GM18861 (cell line): ENCODE data around the gene CACNA2D1.

Experiments
- ATAC-seq: cut with Tn5 transposase; IDR thresholded peaks from one replicate; pipeline ENCODE4 v1.9.1; 2021; ENCODE audit not compliant: unreplicated experiment

CACNA2D1 gene

DNA sequence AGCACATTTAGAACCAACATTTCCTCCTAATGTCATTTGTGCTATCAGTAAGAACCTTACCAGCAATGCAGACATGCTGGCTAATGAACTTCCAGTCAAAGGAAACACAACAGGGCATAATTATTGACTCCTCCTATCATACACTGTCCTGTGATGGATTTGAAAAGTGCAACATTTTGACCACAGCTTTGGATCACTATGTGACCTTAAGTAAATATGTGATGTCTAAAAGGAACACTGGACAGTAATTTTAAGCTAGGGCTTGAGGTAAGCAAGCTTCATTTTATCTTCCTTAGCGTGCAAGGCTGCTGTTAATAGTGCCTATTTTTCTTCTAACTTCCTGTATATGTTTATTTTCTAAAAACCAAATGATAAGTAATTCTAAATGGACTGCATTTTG, 433.2 kb downstream of the CACNA2D1 start:
- ATAC-seq: no peak

DNA sequence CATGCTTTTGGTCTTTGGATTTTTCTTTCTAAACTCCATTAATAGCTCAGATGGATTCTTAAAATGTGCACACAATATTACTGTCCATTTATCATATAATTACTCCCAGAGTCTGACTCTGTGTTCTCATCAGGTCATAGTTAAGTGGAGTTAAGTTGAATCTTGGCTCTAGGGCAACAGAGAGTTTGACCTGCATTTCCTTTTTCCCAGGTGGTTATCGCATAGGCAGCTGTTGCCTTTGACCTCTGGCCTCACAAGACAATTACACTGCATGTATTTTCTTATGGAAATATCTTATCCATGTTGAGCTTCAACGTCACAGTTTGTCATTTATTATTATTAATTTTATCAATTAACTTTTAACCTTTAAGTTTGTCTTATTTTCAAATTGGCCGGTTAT, 436.3 kb downstream of the CACNA2D1 start:
- ATAC-seq: no peak

DNA sequence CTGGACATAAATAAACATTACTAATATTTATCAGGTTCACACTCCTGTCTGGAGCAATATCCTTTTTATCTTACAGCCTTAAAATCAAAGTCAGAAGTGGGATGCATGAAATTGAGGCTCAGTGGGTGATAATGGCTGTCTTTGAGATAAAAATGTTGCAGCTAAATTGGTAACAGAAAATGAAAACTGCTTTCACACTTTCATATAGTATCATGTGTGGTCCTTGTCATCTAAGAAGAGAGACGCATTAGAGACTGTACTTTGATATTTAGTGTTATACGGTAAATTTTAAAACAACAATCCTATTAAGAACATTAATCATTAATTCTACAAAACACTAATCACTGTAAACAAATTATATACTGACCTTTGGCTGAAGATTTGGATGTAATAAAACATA, 438.5 kb downstream of the CACNA2D1 start:
- no peak for ATAC-seq

GRCh38 chr7:81993186-81993585, 450.4 kb downstream of the CACNA2D1 start:
- ATAC-seq: no peak

DNA sequence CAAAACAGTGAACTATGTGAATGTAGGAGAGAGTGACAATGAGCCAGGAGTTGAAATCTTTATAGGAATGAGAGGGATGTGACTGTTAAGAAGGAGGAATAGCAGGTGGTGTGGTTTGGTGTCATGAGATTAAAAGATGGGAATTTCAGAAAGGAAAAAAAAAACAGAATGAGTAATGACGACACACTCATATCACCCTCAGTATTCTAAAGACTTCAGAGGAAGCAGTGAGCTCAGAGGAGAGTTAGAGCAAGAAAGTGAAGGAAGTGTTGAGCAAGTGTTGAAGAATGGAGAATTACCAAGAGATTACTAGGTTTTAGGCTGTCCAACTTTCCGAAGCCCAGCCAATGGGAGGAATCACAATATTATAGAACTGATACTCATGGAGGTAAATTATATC, 453.2 kb downstream of the CACNA2D1 start:
- no peak for ATAC-seq

- no peak for ATAC-seq
Observed at GRCh38 chr7:81986723-81987470, 456.7 kb downstream of the CACNA2D1 start.

DNA sequence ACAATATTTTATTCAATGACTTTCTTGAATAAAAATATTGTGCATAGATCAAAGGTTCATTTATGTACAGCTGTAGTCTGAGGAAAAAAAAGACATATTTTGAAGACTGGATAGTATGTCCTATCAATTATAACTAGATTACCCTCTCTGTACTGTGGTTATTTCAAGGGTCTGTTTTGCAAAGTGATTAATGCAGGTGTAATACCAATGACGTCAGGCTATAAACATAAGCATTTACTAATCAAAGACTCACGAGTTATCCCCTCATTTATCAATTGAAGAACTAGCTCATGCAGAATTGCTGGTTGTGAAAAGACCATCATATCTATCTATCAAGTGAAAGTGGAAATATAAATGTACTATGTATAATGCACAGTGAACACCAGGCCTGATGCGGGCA, 460.2 kb downstream of the CACNA2D1 start:
- no peak for ATAC-seq

GRCh38 chr7:81973117-81973516, 470.5 kb downstream of the CACNA2D1 start:
- no peak for ATAC-seq

GRCh38 chr7:81960026-81960425, 483.6 kb downstream of the CACNA2D1 start:
- no peak for ATAC-seq

DNA sequence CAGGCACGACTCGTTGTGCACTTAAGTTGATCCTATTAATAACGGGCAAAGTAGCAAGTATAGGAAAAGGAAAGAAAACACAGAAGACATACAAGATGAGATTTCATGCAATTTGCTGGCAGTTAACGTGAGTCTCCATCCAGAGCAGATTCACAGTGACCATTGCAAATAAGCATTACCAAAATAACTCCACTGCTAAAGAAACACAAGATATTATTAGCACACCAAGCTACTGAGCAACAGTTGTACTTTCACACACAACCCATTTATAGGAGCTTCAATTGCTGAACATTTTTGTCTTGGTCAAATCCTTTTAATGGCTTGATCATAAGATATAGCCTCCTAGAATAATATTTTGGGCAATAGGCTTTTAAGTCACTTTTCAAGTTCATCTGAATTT, 486.1 kb downstream of the CACNA2D1 start:
- ATAC-seq: no peak

GRCh38 chr7:81956520-81956919, 487.1 kb downstream of the CACNA2D1 start:
- ATAC-seq: no peak

- ATAC-seq: no peak
Observed at GRCh38 chr7:81949306-81949705, 494.3 kb downstream of the CACNA2D1 start.

- ATAC-seq: no peak
Observed at GRCh38 chr7:81944058-81944457, 499.5 kb downstream of the CACNA2D1 start.

- ATAC-seq: no peak
Observed at GRCh38 chr7:81937091-81937490, 506.5 kb downstream of the CACNA2D1 start.

DNA sequence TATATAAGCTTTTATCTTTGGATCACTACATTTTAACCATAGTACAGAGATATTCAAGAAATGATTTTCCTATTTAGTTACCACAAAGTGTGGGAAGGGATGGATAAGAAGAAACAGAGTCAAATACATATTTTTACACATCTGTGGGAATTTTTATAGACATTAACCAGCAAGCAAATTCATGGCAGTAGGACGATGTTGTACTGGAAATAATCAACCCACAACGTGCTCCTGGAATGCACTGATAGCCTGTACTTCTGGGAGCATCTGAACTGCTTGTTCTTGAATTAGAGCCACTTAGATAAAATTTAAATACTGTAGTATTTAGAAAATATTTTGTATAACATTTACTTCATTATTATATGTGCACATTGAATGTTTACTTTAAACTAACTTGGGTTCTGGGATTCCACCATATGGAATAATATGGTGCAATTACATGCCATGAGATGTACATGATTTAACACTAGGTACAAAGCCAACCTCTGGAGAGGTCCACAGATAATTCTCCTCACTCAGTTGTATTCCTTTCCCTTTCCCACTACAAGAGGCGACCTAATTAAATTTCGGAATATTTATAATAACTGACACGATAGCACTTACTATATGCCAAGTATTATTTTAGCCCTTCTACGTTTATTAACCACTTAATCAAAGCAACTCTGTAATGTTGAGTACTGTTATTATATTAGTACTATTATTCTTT, 508.8 kb downstream of the CACNA2D1 start:
- ATAC-seq: no peak

DNA sequence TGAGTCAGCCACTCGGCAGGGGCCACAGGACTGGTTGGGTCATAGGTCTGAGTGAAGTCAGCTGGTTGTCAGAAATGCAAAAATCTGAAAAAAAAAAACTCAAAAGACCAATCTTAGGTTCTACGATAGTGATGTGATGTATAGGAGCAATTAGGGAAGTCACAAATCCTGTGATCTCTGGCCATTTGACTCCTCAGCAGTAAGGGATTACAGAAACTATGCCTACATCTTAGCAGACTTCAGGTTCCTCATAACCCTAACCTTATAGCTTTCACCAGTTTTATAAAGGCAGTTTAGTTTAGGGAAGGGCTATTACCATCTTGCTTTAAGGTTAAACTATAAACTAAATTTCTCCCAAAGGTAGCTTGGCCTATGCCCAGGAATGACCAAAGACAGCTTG, 510.6 kb downstream of the CACNA2D1 start:
- ATAC-seq: no peak

GRCh38 chr7:81929386-81929785, 514.2 kb downstream of the CACNA2D1 start:
- ATAC-seq: no peak

DNA sequence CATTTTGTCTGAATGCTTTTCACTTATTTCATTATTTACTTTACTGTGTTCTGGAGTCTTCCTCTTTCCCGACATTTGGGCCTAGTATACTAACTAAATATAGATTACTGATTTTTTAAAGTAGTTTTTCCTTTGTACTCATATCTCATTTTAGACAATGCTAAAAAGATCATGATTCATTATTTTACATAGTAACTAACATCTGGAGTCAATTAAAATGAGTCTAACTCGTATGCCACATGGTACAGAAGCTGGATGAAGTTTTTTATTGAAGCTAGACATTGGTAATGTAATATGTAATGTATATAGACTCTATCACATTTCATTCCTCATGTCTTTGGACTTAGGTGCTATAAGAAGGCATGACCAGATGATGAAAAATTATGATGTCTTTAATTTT, 517.4 kb downstream of the CACNA2D1 start:
- ATAC-seq: no peak

- ATAC-seq: no peak
Observed at GRCh38 chr7:81925530-81925929, 518.0 kb downstream of the CACNA2D1 start.

DNA sequence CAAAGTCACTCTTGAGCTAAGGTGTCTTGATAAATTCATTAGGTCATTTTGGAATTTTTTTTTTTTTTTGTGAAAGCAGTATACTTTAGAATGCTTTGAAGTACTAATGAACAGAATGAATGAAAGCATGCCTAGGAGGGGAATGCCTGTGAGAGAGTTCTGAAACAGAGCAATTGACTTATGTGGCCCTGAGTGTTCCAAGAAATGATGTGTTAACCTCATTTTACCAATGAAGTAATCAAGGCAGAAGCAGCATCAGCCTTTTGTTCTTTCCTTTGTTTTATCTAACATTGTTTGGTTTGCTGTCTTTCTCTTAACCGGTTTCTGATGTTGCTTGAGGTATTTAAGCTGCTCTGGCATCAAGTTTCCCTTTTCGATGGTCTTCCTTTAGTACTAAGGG, 519.1 kb downstream of the CACNA2D1 start:
- no peak for ATAC-seq

DNA sequence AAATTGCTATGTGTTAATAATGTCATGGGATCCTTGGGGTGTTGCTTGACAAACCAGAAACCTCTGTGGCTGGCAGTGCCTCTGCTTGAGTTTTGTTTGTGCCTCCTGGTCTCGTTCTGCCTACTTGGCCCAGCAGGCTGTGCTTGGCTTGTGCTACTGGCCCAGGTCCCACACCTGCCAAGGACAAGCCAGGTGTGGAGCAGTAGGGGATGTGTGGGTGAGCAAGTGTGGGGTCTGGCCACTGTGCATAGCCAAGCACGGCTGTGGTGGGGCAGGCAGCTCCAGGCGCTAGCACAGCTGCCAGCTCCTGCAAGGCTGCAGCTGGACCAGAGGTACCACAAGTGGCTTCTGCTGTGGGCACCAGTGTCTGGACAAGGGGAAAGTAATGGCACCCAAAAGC, 524.1 kb downstream of the CACNA2D1 start:
- no peak for ATAC-seq

GRCh38 chr7:81908220-81908619, 535.4 kb downstream of the CACNA2D1 start:
- ATAC-seq: no peak

- no peak for ATAC-seq
Observed at GRCh38 chr7:81903115-81903514, 540.5 kb downstream of the CACNA2D1 start.
